Left colon (tissue), 2 donors: ENCODE measurements around the gene BICC1. TPM values are rescaled to one million over a fixed set of nuclear protein-coding genes. Genes with fewer than 3 reads are reported as not detected.

ENCODE experiments used
- ATAC-seq: fragments of 200-7000 bp; cut with Tn5 transposase; one replicate; pipeline ENCODE4 v1.9.1; 2020; ENCODE audit warnings: mild to moderate bottlenecking, moderate library complexity
- DNase-seq, 2 donors: peaks; one replicate each; pipeline ENCODE4 v3.0.0-alpha.2; 2020
- intact Hi-C, 2 donors: fragments of 100-400 bp; cut with DNase I in 1 of 2; cut with micrococcal nuclease in 1 of 2; formaldehyde crosslinking; loops; one replicate each; pipeline versions ENCODE4 v1.11.2 to v1.14.0; 2022; cut with DNase I, micrococcal nuclease
- total RNA-seq, 2 donors: library from RNA; stranded (reverse); fragmentation: NEBNext Ultra II Directional; extraction: Animal tissue kit (Norgen Biotek cat#: 25700); gene quantifications; one replicate each; pipeline ENCODE4 v1.2.1, GENCODE V29; 2021
- donor health status: DM: no; HTN: no; CAD: no.
- donor health status: DM: yes; HTN: yes; CAD: no.

Gene BICC1
- total RNA-seq, 2 donors from 2014 or later: 1.7 to 2.5 TPM

DNA sequence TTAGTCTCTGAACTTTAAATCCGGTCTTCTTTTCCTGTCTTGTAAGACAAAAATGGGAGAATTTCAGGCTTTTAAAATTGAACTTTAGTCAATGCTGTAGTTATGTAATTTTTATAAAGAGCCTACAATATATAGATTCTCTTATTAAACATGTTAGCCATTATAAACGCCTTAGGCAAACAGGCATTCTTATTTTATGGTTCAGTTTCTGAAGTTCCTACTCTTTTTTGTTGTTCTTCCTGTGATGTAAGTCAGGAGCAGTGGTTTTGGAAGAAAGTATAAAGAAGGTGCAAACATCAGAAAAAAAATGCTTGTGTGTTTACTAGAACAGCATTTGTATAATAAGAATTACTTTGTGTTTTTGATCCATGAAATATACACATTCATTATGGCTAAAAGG is 41.6 kb downstream of the BICC1 start:
- DNase-seq (no peak), ATAC-seq (peak; percentile 46)
- intact Hi-C loops: no loop called here

DNA sequence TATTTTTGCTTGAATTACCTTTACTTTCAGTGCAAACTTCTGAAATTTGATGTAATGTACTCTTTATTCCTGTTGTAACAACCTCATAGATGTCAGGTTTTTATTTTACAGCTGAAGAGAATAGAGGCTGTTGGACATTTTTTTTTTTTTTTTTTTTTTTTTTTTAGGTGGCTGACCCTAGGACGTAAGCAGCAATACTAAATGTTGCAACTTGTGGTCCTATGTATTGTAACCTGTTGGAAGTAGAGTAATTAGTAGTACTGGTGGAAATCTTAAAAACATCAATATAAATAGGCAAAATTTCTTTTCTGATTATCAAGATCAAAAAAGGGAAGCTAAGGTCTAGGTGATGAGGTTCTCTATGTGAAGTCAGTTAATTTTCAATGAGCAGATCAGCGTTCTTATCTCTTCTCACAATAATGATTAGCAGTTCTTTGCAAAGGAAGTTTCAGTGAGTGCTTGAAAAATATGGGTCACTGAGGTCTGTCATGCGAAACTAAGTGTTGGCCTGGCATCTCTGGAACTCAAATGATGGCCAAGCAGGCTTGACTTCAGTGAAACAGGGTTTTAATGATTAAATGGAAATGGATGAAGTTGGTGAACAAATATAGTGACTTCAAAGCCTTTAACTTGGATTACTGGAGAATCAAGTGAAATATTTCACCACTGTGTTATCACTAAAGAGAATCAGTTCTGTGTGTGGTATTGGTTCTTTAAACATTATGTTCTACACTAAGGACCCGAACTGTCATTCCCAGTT is 42.7 kb downstream of the BICC1 start:
- ATAC-seq: no peak
- intact Hi-C loops: no loop called here
- DNase-seq: no peak

DNA sequence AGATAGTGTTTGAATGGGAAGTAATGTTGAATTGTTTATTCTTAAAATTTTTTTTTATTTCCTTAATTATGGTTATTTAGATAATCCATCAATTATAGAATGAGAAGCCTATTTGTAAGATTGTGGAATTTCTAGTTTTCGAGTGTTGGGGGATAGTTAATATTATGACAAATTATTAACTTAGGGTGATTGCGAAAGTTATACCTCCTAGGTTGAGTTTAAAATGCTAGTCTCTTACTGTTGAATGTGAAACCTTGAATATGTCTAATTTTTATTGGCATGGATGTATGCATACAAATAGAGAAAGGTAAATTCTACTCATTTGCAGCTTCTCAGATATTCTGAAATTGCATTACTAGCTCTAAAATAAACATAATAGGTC is 43.2 kb downstream of the BICC1 start:
- no peak for ATAC-seq
- DNase-seq: no peak
- intact Hi-C loops: no loop called here

GRCh38 chr10:58556516-58557165 is 44.0 kb downstream of the BICC1 start:
- ATAC-seq (no peak), DNase-seq (no peak)
- intact Hi-C loops: no loop called here

- DNase-seq: no peak
- no peak for ATAC-seq
- intact Hi-C loops: no loop called here
Measured at GRCh38 chr10:58557714-58558113, 45.0 kb downstream of the BICC1 start.

GRCh38 chr10:58560068-58560467 is 47.4 kb downstream of the BICC1 start:
- ATAC-seq (no peak), DNase-seq (no peak)
- intact Hi-C loops: no loop called here

DNA sequence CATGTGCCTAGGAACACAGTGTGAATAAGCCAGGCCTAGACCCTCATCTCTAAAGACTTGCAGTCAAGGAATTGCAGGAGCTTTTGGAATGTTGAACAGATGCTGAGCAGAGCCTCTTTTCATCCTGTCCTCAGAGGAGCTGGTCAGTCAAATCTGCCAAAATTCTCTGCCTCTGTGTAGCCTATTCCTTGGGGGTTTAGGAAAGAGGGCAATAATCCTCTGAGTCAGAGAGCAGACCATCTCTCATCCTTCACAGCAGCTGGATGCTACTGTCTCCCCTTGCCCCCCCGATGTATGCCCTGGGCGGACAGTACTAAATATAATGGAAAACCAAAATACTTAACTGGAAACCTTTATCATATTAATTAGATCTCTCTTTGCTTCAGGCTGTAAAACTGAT is 52.6 kb downstream of the BICC1 start:
- ATAC-seq: no peak
- intact Hi-C loops: no loop called here
- DNase-seq: no peak

GRCh38 chr10:58567652-58568051 is 55.0 kb downstream of the BICC1 start:
- ATAC-seq (no peak), DNase-seq (no peak)
- intact Hi-C loops: no loop called here

DNA sequence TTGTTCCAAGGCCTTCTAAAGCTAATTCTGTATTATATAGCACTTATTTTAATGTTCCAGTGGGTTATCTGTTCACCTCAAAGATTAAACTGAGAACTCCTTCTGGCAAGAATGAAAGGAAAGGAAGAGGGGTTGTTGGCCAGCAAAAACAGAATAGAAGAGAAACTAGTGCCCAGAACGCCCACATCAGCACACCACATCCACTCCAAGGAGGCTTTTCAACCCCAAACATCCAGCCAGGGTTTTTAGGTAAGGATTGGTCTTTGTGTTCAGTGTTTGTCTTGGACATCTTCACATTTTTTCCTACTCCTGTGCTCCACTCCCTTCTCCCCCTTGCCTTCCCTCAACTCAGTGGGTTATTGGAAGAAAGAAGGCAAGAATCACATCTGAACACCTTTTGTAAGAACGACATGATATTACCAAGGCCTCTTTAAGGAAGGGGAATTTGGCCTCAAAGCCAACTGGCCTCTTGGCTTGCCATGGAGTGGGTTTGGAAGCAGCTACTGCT is 55.8 kb downstream of the BICC1 start:
- ATAC-seq (no peak), DNase-seq (no peak)
- intact Hi-C loops: no loop called here

GRCh38 chr10:58570307-58570723 is 57.6 kb downstream of the BICC1 start:
- intact Hi-C loops: no loop called here
- DNase-seq: no peak
- ATAC-seq: no peak

- no peak for ATAC-seq
- intact Hi-C loops: no loop called here
- DNase-seq: no peak
Measured at GRCh38 chr10:58570979-58571378, 58.3 kb downstream of the BICC1 start.

GRCh38 chr10:58573144-58573543 is 60.5 kb downstream of the BICC1 start:
- ATAC-seq (no peak), DNase-seq (no peak)
- intact Hi-C loops: no loop called here

- intact Hi-C loops: no loop called here
- ATAC-seq (no peak), DNase-seq (no peak)
Measured at GRCh38 chr10:58574058-58574457, 61.4 kb downstream of the BICC1 start.

GRCh38 chr10:58575491-58575890 is 62.8 kb downstream of the BICC1 start:
- intact Hi-C loops: no loop called here
- DNase-seq (no peak), ATAC-seq (no peak)

DNA sequence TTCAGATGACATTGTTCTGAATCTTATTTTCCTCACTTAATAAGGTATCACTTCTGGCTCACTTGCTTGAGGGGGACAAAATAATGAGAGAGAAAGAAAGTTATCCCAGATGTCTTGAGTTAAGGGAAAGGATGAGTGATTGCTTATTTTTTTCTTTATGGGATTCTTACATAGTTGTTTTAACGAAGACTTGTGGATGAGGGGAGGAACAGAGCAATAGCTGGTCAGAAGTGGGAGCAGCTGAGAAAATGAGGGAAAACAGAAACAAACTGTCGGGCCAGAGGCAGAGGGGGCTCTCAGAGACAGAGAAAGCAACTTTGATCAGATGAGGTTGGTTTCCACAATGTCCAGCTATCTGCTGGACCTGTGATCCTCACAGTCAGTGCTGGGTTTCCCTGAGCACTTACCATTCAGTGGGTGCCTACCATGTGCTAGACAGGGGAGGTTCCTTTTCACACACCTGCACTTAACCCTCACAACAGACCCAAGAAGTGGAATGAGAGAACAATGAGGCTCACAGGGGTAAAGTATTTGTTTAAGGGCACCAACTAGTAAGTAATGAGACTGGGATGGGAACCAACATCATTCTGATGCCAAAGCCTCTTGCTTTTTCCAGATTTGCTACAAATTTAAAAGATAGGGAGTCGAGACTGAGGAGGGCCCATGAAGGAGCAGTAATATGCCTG is 64.2 kb downstream of the BICC1 start:
- ATAC-seq (no peak), DNase-seq (no peak)
- intact Hi-C loops: no loop called here

- no peak for ATAC-seq
- intact Hi-C loops: no loop called here
- DNase-seq: no peak
Measured at GRCh38 chr10:58577437-58577777, 64.7 kb downstream of the BICC1 start.

DNA sequence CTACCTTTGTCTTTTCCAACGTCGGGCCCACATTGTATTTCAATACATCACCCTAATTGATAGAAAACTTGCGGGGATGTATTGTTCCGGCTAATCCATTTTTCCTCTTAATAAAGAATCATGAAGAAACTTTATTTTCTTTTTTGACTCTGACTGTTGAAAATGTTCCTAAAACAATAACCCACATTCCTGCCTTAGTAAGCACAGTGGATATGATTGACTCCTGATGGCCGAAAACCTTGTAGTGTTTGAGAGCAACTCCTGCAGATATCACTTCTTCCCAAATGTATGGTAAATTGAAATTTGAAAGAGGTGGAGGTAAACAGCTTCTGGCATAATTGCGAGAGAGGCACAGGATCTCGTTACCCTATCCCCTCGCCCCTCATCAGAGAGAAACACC is 65.7 kb downstream of the BICC1 start:
- DNase-seq: no peak
- intact Hi-C loops: no loop called here
- no peak for ATAC-seq

DNA sequence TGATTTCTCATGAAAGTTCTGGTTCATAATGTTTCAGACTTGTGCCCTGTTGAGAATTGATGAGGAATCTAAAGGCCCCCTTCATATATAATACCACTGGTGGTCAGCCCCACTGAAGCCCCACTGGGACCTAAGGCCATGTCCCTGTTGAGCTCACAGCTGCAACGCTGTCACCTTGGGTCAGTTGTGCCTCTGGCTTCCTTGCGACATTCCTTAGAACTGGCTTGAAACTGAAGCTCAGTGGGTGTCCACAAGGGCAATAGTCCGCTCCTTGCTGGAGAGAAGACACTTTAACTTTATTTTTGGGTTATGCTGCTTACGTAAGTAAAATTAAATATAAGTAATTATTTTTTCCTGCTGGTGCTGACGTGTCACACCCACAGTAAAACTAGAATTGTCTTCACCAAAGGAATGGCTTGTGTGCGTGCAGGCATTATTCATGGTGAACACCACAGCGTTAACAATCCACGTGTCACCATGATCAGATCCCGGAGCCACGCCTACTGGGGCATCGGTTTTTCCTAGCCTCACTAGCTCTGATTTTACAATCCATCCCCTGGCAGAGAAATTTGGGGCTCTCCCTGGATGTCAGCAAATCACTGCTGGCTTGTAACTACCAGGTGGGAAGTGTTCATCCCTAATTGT is 66.5 kb downstream of the BICC1 start:
- DNase-seq: no peak
- intact Hi-C loops: no loop called here
- ATAC-seq: no peak

- ATAC-seq: no peak
- intact Hi-C loops: no loop called here
- no peak for DNase-seq
Measured at GRCh38 chr10:58582045-58582444, 69.4 kb downstream of the BICC1 start.

GRCh38 chr10:58585435-58585834 is 72.8 kb downstream of the BICC1 start:
- ATAC-seq (no peak), DNase-seq (no peak)
- intact Hi-C loops: no loop called here
